ENCODE measurements around the gene LY86. TPM values are rescaled to one million over a fixed set of nuclear protein-coding genes. Genes with fewer than 3 reads are reported as not detected.

LY86 gene
- total RNA-seq, 1 donor from 2014 or later, result not detected

DNA sequence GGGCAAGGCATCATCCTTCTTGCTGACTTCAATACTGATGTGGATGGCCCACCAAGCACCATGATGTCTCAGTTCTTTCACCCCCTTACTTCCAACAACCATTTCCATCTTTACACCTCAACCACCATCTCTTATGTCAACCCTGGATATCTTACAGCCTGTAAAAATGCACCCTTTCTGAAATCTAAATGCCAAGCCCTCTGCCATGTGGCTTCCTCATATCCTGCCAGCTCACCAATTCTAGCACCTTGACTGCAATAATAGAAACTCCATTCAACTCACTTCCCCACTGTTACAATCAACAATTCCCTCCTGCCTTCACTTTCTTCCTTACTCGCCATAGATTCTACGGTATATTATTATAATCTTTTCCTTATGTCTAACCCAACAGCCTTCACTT lies 57.9 kb downstream of the LY86 start:
- Mint-ChIP-seq H3K4me3 (no peak overlapping the region), H3K36me3 (no peaks in the 10 kb centered on the region), H3K9me3 (no peaks in the 10 kb centered on the region), H3K27me3 (peaks cover 4% of the 10 kb centered on the region), H3K4me1 (ENCODE audit: unreplicated experiment) (no peaks in the 10 kb centered on the region), H3K27ac (no peak overlapping the region)
- TF ChIP-seq, protein P1, sequence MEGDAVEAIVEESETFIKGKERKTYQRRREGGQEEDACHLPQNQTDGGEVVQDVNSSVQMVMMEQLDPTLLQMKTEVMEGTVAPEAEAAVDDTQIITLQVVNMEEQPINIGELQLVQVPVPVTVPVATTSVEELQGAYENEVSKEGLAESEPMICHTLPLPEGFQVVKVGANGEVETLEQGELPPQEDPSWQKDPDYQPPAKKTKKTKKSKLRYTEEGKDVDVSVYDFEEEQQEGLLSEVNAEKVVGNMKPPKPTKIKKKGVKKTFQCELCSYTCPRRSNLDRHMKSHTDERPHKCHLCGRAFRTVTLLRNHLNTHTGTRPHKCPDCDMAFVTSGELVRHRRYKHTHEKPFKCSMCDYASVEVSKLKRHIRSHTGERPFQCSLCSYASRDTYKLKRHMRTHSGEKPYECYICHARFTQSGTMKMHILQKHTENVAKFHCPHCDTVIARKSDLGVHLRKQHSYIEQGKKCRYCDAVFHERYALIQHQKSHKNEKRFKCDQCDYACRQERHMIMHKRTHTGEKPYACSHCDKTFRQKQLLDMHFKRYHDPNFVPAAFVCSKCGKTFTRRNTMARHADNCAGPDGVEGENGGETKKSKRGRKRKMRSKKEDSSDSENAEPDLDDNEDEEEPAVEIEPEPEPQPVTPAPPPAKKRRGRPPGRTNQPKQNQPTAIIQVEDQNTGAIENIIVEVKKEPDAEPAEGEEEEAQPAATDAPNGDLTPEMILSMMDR (conservative IDR thresholded peaks at IDR 0.05), result no peak
- no peak for DNase-seq (ENCODE audit: extremely low spot score, unreplicated experiment)

DNA sequence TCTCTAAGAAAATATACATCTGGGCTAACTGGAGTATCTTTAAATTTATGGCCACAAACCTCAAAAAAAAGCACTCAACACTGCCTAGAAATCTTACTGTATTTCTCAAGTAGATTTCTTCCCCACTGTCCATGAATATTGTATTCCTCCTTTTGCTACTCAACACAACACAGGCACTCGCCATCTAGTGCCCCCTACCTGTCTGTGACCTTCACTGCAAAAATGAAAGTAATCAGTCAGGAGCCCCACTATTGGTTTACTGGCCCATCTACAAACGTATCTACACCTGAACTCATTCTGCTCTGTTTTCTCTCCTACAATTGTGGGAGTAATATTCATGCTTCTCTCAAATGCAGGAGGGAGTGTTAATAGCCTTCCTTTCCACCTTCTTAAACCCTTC lies 58.3 kb downstream of the LY86 start:
- TF ChIP-seq, protein P1 (conservative IDR thresholded peaks at IDR 0.05), result no peak
- H3K9me3 Mint-ChIP-seq, result no peaks in the 10 kb centered on the region
- no peaks in the 10 kb centered on the region for H3K36me3 Mint-ChIP-seq
- no peak overlapping the region for H3K4me3 Mint-ChIP-seq
- no peak for DNase-seq (ENCODE audit: extremely low spot score, unreplicated experiment)
- H3K4me1 Mint-ChIP-seq (ENCODE audit: unreplicated experiment), result no peaks in the 10 kb centered on the region
- no peak overlapping the region for H3K27ac Mint-ChIP-seq
- H3K27me3 Mint-ChIP-seq, result peaks cover 4% of the 10 kb centered on the region

DNA sequence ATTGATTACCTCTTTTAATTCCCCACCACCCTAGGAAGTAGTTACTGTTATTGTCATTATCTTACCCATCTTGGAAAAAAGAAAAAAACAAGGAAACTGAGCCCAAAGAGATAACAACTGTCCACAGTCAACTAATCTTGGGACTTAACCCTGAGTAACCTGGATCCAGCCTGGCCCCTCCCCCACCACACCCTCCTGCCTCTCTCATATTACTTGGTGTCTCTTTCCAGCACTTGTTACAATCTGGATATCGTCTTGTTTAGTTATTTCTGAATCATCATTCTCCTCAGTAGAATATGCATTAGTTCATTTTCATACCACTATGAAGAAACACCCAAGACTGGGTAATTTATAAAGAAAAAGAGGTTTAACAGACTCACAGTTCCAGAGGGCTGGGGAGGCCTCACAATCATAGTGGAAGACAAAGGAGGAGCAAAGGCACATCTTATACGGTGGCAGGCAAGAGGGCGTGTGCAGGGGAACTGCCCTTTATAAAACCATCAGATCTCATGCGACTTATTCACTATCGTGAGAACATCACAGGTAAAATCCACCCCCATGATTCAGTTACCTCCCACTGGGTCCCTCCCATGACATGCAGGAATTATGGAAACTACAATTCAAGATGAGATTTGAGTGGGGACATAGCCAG lies 60.3 kb downstream of the LY86 start:
- H3K4me3 Mint-ChIP-seq, result no peak overlapping the region
- H3K27me3 Mint-ChIP-seq, result peaks cover 3% of the 10 kb centered on the region
- no peak overlapping the region for H3K27ac Mint-ChIP-seq
- DNase-seq (ENCODE audit: extremely low spot score, unreplicated experiment), result no peak
- no peaks in the 10 kb centered on the region for H3K4me1 Mint-ChIP-seq (ENCODE audit: unreplicated experiment)
- H3K9me3 Mint-ChIP-seq, result no peaks in the 10 kb centered on the region
- H3K36me3 Mint-ChIP-seq, result no peaks in the 10 kb centered on the region
- TF ChIP-seq, protein P1 (conservative IDR thresholded peaks at IDR 0.05), result no peak

DNA sequence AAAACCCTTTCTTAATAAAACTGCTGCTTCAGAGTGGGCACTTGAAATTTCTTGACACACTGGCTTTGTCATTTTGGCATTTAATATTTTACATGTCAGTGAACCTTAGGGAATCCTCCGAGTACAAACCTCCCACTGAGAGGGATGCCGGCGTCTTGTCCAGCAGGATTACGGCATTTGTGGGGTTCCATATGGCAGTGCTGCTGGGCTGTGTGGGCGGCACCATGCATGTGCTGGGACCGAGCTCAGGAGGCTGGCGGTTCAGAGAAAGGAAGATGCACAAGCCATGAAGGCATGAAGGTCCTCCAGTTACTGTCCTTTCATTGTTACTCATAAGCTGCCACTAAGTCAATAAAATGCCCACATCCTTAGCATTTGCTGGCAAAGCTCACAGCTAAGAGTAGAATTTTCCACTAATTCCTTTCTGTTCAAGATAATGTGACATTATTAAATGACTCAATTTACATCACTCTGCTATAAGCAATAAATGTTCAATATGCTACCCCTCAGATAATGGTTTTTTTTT lies 61.4 kb downstream of the LY86 start:
- Mint-ChIP-seq H3K4me3 (no peak overlapping the region), H3K4me1 (ENCODE audit: unreplicated experiment) (no peaks in the 10 kb centered on the region), H3K27me3 (peaks cover 3% of the 10 kb centered on the region), H3K36me3 (no peaks in the 10 kb centered on the region), H3K27ac (no peak overlapping the region), H3K9me3 (no peaks in the 10 kb centered on the region)
- TF ChIP-seq, protein P1 (conservative IDR thresholded peaks at IDR 0.05), result no peak
- no peak for DNase-seq (ENCODE audit: extremely low spot score, unreplicated experiment)

DNA sequence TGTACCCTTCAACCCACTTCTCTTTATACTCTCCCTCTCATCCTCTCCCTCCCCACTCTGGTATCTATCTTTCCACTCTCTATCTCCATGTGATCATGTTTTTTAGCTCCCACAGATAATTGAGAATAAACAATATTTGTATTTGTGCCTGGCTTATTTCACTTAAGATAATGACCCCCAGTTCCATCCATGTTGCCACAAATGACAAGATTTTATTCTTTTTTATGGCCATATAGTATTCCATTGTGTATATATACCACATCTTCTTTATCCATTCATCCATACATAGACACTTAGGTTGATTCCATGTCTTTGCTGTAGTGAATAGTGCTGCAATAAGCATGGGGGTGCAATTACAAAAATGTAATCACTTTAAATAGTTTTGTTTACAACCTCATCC lies 62.3 kb downstream of the LY86 start:
- H3K27me3 Mint-ChIP-seq, result peaks cover 3% of the 10 kb centered on the region
- no peak overlapping the region for H3K27ac Mint-ChIP-seq
- peaks cover 2% of the 10 kb centered on the region for H3K4me1 Mint-ChIP-seq (ENCODE audit: unreplicated experiment)
- no peak for DNase-seq (ENCODE audit: extremely low spot score, unreplicated experiment)
- H3K9me3 Mint-ChIP-seq, result no peaks in the 10 kb centered on the region
- TF ChIP-seq, protein P1 (conservative IDR thresholded peaks at IDR 0.05), result no peak
- no peaks in the 10 kb centered on the region for H3K36me3 Mint-ChIP-seq
- H3K4me3 Mint-ChIP-seq, result no peak overlapping the region
